ENCODE data around the gene HMG20B.
A peak's percentile ranks its signal among the peaks of the same experiment; 100 is the strongest.
"Not testable (repeated sequence)": the region's sequence is repeated elsewhere in the genome, so short reads cannot be mapped to it uniquely, and the experiment has no call there.

Gene HMG20B

GRCh38 chr19:3556423-3556977 lies 16.2 kb upstream of the HMG20B start:
- DNase-seq (ENCODE audit: low spot score): no peak

GRCh38 chr19:3556978-3557460 lies 15.7 kb upstream of the HMG20B start:
- peak; percentile 36 for DNase-seq (ENCODE audit: low spot score)

GRCh38 chr19:3557461-3558248 lies 15.1 kb upstream of the HMG20B start, which contains the start of gene MFSD12:
MFSD12 (minus strand) TSS chr19:3557586; CDS start chr19:3557403, 183 bp downstream.
- DNase-seq (ENCODE audit: low spot score): peak; percentile 95

- no peak for DNase-seq (ENCODE audit: low spot score)
These were observed 8.8 kb upstream of the HMG20B start for GRCh38 chr19:3563709-3564524.

GRCh38 chr19:3565139-3565538 lies 7.6 kb upstream of the HMG20B start:
- DNase-seq (ENCODE audit: low spot score): no peak

- not testable (repeated sequence) for DNase-seq (ENCODE audit: low spot score)
These were observed 2.7 kb upstream of the HMG20B start for GRCh38 chr19:3570042-3570441.

- DNase-seq (ENCODE audit: low spot score): no peak
These were observed 2.1 kb upstream of the HMG20B start for GRCh38 chr19:3570606-3571011.

- peak; percentile 100 for DNase-seq (ENCODE audit: low spot score)
These were observed 451 bp upstream of the HMG20B start for GRCh38 chr19:3572132-3572854.

GRCh38 chr19:3573162-3573857 lies 566 bp downstream of the HMG20B start:
- no peak for DNase-seq (ENCODE audit: low spot score)

GRCh38 chr19:3573858-3574637 lies 1.3 kb downstream of the HMG20B start:
- DNase-seq (ENCODE audit: low spot score): peak; percentile 96

- DNase-seq (ENCODE audit: low spot score): no peak
These were observed 2.6 kb downstream of the HMG20B start for GRCh38 chr19:3575260-3575741.

GRCh38 chr19:3575949-3576673 lies 3.4 kb downstream of the HMG20B start:
- no peak for DNase-seq (ENCODE audit: low spot score)

GRCh38 chr19:3576696-3577443 lies 4.1 kb downstream of the HMG20B start:
- no peak for DNase-seq (ENCODE audit: low spot score)

- no peak for DNase-seq (ENCODE audit: low spot score)
These were observed 5.1 kb downstream of the HMG20B start for GRCh38 chr19:3577723-3578344.

GRCh38 chr19:3578390-3578789 lies 5.6 kb downstream of the HMG20B start:
- DNase-seq (ENCODE audit: low spot score): no peak

GRCh38 chr19:3580156-3580934 lies 7.6 kb downstream of the HMG20B start:
- DNase-seq (ENCODE audit: low spot score): no peak

- DNase-seq (ENCODE audit: low spot score): not testable (repeated sequence)
These were observed 9.0 kb downstream of the HMG20B start for GRCh38 chr19:3581792-3582191.

All from activated CD4-positive, alpha-beta T cell treated with anti-CD3 and anti-CD28 coated beads, Interleukin-2, Interleukin-4, amounts not matched to agents 100 ng/mL and 50 ng/mL, durations not matched to agents 16 hours and 8 hours (primary cell).